ENCODE measurements around the gene KDM1A. TPM values are rescaled to one million over a fixed set of nuclear protein-coding genes. Genes with fewer than 3 reads are reported as not detected.

KDM1A gene
- total and polyA plus RNA-seq, 5 donors from 2014 or later = 30.9 to 41.3 (median 37.4) TPM

GRCh38 chr1:23120383-23120782 is 101.1 kb downstream of the KDM1A start:
- H3K4me1 ChIP-seq (ENCODE audit: control insufficient read depth, insufficient read depth, low read length, poor library complexity, severe bottlenecking) = peaks cover 27% of the 10 kb centered on the region
- DNase-seq = no peak
- H3K36me3 ChIP-seq (ENCODE audit: control insufficient read depth, insufficient read depth, low read length) = no peaks in the 10 kb centered on the region
- Mint-ChIP-seq H3K4me1 (peaks cover 40 to 76% (median 56%) of the 10 kb centered on the region in 4 donors), H3K27ac (peak overlapping the region in 1 of 3 donors; percentile 96), H3K27me3 (no peaks in the 10 kb centered on the region), H3K36me3 (no peaks in the 10 kb centered on the region), H3K4me3 (peak overlapping the region in 2 of 4 donors; percentile 6 to 24), H3K9me3 (no peaks in the 10 kb centered on the region)
- no peaks in the 10 kb centered on the region for H3K9me3 ChIP-seq (ENCODE audit: control insufficient read depth in 2 of 2, low read length in 2 of 2)
- H3K4me3 ChIP-seq (ENCODE audit: low read depth, low read length) = no peak overlapping the region
- H3K27me3 ChIP-seq (ENCODE audit: control insufficient read depth, insufficient read depth, low read length) = no peaks in the 10 kb centered on the region
- ATAC-seq (ENCODE audit: low read depth in 2 of 2) = no peak
- peak overlapping the region; percentile 79 for H3K27ac ChIP-seq (ENCODE audit: insufficient read depth, low read length, poor library complexity, severe bottlenecking)

- no peak overlapping the region for H3K4me3 ChIP-seq (ENCODE audit: low read depth, low read length)
- peak overlapping the region in 1 of 4 donors; percentile 0 for H3K4me3 Mint-ChIP-seq
Observed at GRCh38 chr1:23122023-23122748, 102.9 kb downstream of the KDM1A start.

GRCh38 chr1:23122796-23123195 is 103.5 kb downstream of the KDM1A start:
- no peaks in the 10 kb centered on the region for H3K36me3 ChIP-seq (ENCODE audit: control insufficient read depth, insufficient read depth, low read length)
- Mint-ChIP-seq H3K9me3 (no peaks in the 10 kb centered on the region), H3K4me3 (peak overlapping the region in 2 of 4 donors; percentile 0 to 58), H3K4me1 (peaks cover 41 to 72% (median 59%) of the 10 kb centered on the region in 4 donors), H3K27ac (peak overlapping the region in 2 of 3 donors; percentile 3 to 79), H3K27me3 (no peaks in the 10 kb centered on the region), H3K36me3 (no peaks in the 10 kb centered on the region)
- no peaks in the 10 kb centered on the region for H3K27me3 ChIP-seq (ENCODE audit: control insufficient read depth, insufficient read depth, low read length)
- no peak for ATAC-seq (ENCODE audit: low read depth in 2 of 2)
- H3K4me1 ChIP-seq (ENCODE audit: control insufficient read depth, insufficient read depth, low read length, poor library complexity, severe bottlenecking) = peaks cover 21% of the 10 kb centered on the region
- H3K27ac ChIP-seq (ENCODE audit: insufficient read depth, low read length, poor library complexity, severe bottlenecking) = no peak overlapping the region
- H3K9me3 ChIP-seq (ENCODE audit: control insufficient read depth in 2 of 2, low read length in 2 of 2) = no peaks in the 10 kb centered on the region
- no peak for DNase-seq
- H3K4me3 ChIP-seq (ENCODE audit: low read depth, low read length) = no peak overlapping the region

More at GRCh38 chr1:23122023-23122748, 102.9 kb downstream of the KDM1A start:
- H3K4me1 Mint-ChIP-seq = peaks cover 42 to 76% (median 60%) of the 10 kb centered on the region in 4 donors
- no peak overlapping the region for H3K27ac ChIP-seq (ENCODE audit: insufficient read depth, low read length, poor library complexity, severe bottlenecking)
- ATAC-seq (ENCODE audit: low read depth in 2 of 2) = no peak
- no peaks in the 10 kb centered on the region for H3K27me3 Mint-ChIP-seq
- no peaks in the 10 kb centered on the region for H3K27me3 ChIP-seq (ENCODE audit: control insufficient read depth, insufficient read depth, low read length)
- no peak for DNase-seq
- no peaks in the 10 kb centered on the region for H3K9me3 ChIP-seq (ENCODE audit: control insufficient read depth in 2 of 2, low read length in 2 of 2)
- H3K27ac Mint-ChIP-seq = no peak overlapping the region
- H3K36me3 Mint-ChIP-seq = no peaks in the 10 kb centered on the region
- H3K9me3 Mint-ChIP-seq = no peaks in the 10 kb centered on the region
- H3K36me3 ChIP-seq (ENCODE audit: control insufficient read depth, insufficient read depth, low read length) = no peaks in the 10 kb centered on the region
- H3K4me1 ChIP-seq (ENCODE audit: control insufficient read depth, insufficient read depth, low read length, poor library complexity, severe bottlenecking) = peaks cover 27% of the 10 kb centered on the region

- no peaks in the 10 kb centered on the region for H3K36me3 Mint-ChIP-seq
- no peaks in the 10 kb centered on the region for H3K36me3 ChIP-seq (ENCODE audit: control insufficient read depth, insufficient read depth, low read length)
- no peak overlapping the region for H3K4me3 Mint-ChIP-seq
- no peaks in the 10 kb centered on the region for H3K27me3 Mint-ChIP-seq
- H3K27ac Mint-ChIP-seq = peak overlapping the region in 1 of 3 donors; percentile 31
- H3K9me3 Mint-ChIP-seq = no peaks in the 10 kb centered on the region
- peaks cover 20% of the 10 kb centered on the region for H3K4me1 ChIP-seq (ENCODE audit: control insufficient read depth, insufficient read depth, low read length, poor library complexity, severe bottlenecking)
- no peaks in the 10 kb centered on the region for H3K27me3 ChIP-seq (ENCODE audit: control insufficient read depth, insufficient read depth, low read length)
- ATAC-seq (ENCODE audit: low read depth in 2 of 2) (no peak), DNase-seq (no peak)
- no peak overlapping the region for H3K4me3 ChIP-seq (ENCODE audit: low read depth, low read length)
- H3K27ac ChIP-seq (ENCODE audit: insufficient read depth, low read length, poor library complexity, severe bottlenecking) = no peak overlapping the region
- peaks cover 39 to 69% (median 56%) of the 10 kb centered on the region in 4 donors for H3K4me1 Mint-ChIP-seq
- H3K9me3 ChIP-seq (ENCODE audit: control insufficient read depth in 2 of 2, low read length in 2 of 2) = no peaks in the 10 kb centered on the region
Observed at GRCh38 chr1:23123528-23123927, 104.3 kb downstream of the KDM1A start.

- peaks cover 30 to 63% (median 48%) of the 10 kb centered on the region in 4 donors for H3K4me1 Mint-ChIP-seq
- H3K27ac ChIP-seq (ENCODE audit: insufficient read depth, low read length, poor library complexity, severe bottlenecking) = no peak overlapping the region
- no peaks in the 10 kb centered on the region for H3K27me3 Mint-ChIP-seq
- H3K4me3 Mint-ChIP-seq = peak overlapping the region in 2 of 4 donors; percentile 15 to 39
- H3K27ac Mint-ChIP-seq = peak overlapping the region in 2 of 3 donors; percentile 5 to 31
- peak in 1 of 3 donors; percentile 30 for DNase-seq
- ATAC-seq (ENCODE audit: low read depth in 2 of 2) = peak in 1 of 2 donors; percentile 22
- peaks cover 11% of the 10 kb centered on the region for H3K4me1 ChIP-seq (ENCODE audit: control insufficient read depth, insufficient read depth, low read length, poor library complexity, severe bottlenecking)
- H3K36me3 ChIP-seq (ENCODE audit: control insufficient read depth, insufficient read depth, low read length) = no peaks in the 10 kb centered on the region
- no peaks in the 10 kb centered on the region for H3K27me3 ChIP-seq (ENCODE audit: control insufficient read depth, insufficient read depth, low read length)
- H3K9me3 ChIP-seq (ENCODE audit: control insufficient read depth in 2 of 2, low read length in 2 of 2) = no peaks in the 10 kb centered on the region
- no peak overlapping the region for H3K4me3 ChIP-seq (ENCODE audit: low read depth, low read length)
- H3K9me3 Mint-ChIP-seq = no peaks in the 10 kb centered on the region
- no peaks in the 10 kb centered on the region for H3K36me3 Mint-ChIP-seq
Observed at GRCh38 chr1:23124259-23125026, 105.2 kb downstream of the KDM1A start.

GRCh38 chr1:23125489-23125888 is 106.2 kb downstream of the KDM1A start:
- H3K36me3 ChIP-seq (ENCODE audit: control insufficient read depth, insufficient read depth, low read length) = no peaks in the 10 kb centered on the region
- H3K27me3 ChIP-seq (ENCODE audit: control insufficient read depth, insufficient read depth, low read length) = no peaks in the 10 kb centered on the region
- H3K4me1 ChIP-seq (ENCODE audit: control insufficient read depth, insufficient read depth, low read length, poor library complexity, severe bottlenecking) = peaks cover 4% of the 10 kb centered on the region
- no peak overlapping the region for H3K4me3 ChIP-seq (ENCODE audit: low read depth, low read length)
- peak overlapping the region in 2 of 3 donors; percentile 7 to 21 for H3K27ac Mint-ChIP-seq
- no peaks in the 10 kb centered on the region for H3K27me3 Mint-ChIP-seq
- H3K36me3 Mint-ChIP-seq = no peaks in the 10 kb centered on the region
- H3K9me3 ChIP-seq (ENCODE audit: control insufficient read depth in 2 of 2, low read length in 2 of 2) = no peaks in the 10 kb centered on the region
- no peak for ATAC-seq (ENCODE audit: low read depth in 2 of 2)
- H3K27ac ChIP-seq (ENCODE audit: insufficient read depth, low read length, poor library complexity, severe bottlenecking) = no peak overlapping the region
- peak overlapping the region in 2 of 4 donors; percentile 1 to 81 for H3K4me3 Mint-ChIP-seq
- no peak for DNase-seq
- peaks cover 32 to 61% (median 46%) of the 10 kb centered on the region in 4 donors for H3K4me1 Mint-ChIP-seq
- H3K9me3 Mint-ChIP-seq = no peaks in the 10 kb centered on the region

- H3K27ac Mint-ChIP-seq = peak overlapping the region in 2 of 3 donors; percentile 21 to 74
- no peak overlapping the region for H3K4me3 ChIP-seq (ENCODE audit: low read depth, low read length)
- H3K36me3 Mint-ChIP-seq = no peaks in the 10 kb centered on the region
- no peaks in the 10 kb centered on the region for H3K36me3 ChIP-seq (ENCODE audit: control insufficient read depth, insufficient read depth, low read length)
- no peaks in the 10 kb centered on the region for H3K27me3 ChIP-seq (ENCODE audit: control insufficient read depth, insufficient read depth, low read length)
- H3K27me3 Mint-ChIP-seq = no peaks in the 10 kb centered on the region
- no peak for DNase-seq
- no peaks in the 10 kb centered on the region for H3K9me3 Mint-ChIP-seq
- peaks cover 27 to 60% (median 43%) of the 10 kb centered on the region in 4 donors for H3K4me1 Mint-ChIP-seq
- H3K4me1 ChIP-seq (ENCODE audit: control insufficient read depth, insufficient read depth, low read length, poor library complexity, severe bottlenecking) = no peaks in the 10 kb centered on the region
- H3K27ac ChIP-seq (ENCODE audit: insufficient read depth, low read length, poor library complexity, severe bottlenecking) = no peak overlapping the region
- no peaks in the 10 kb centered on the region for H3K9me3 ChIP-seq (ENCODE audit: control insufficient read depth in 2 of 2, low read length in 2 of 2)
- no peak for ATAC-seq (ENCODE audit: low read depth in 2 of 2)
- no peak overlapping the region for H3K4me3 Mint-ChIP-seq
Observed at GRCh38 chr1:23126200-23126599, 106.9 kb downstream of the KDM1A start.
